HepG2 (cell line): Measurements from ENCODE around the gene CEMP1. TPM values are rescaled to one million over a fixed set of nuclear protein-coding genes. Genes with fewer than 3 reads are reported as not detected.

Experiments used
- BRD4 ChIP-seq: sonication (generic); formaldehyde crosslinking; IDR thresholded peaks from 2 replicates; pipeline ENCODE4 v1.4.0; 2020; ENCODE audit warnings: missing genetic modification reagents
- GABPB1 ChIP-seq: IDR thresholded peaks from 2 replicates; pipeline ENCODE4 v1.6.1; 2016; ENCODE audit warnings: mild to moderate bottlenecking, missing genetic modification reagents, moderate library complexity, missing compliant biosample characterization
- GATAD2A ChIP-seq: IDR thresholded peaks from 2 replicates; pipeline ENCODE4 v1.6.1; 2016
- HDAC1 ChIP-seq: sonication (generic); formaldehyde crosslinking; IDR thresholded peaks from 2 replicates; pipeline ENCODE4 v1.5.1; 2020; ENCODE audit warnings: mild to moderate bottlenecking, missing genetic modification reagents
- HOXA3 ChIP-seq: sonication (generic); formaldehyde crosslinking; IDR thresholded peaks from 2 replicates; pipeline ENCODE4 v1.5.0; 2020; ENCODE audit warnings: missing genetic modification reagents
- HOXA9 ChIP-seq: sonication (generic); formaldehyde crosslinking; IDR thresholded peaks from 2 replicates; pipeline ENCODE4 v1.8.1; 2022; ENCODE audit warnings: missing genetic modification reagents, mild to moderate bottlenecking, moderate library complexity, borderline replicate concordance
- ISX ChIP-seq: sonication (generic); formaldehyde crosslinking; conservative IDR thresholded peaks from 2 replicates; pipeline ENCODE4 v1.5.0; 2020; ENCODE audit warnings: missing genetic modification reagents
- MAX ChIP-seq: IDR thresholded peaks from 2 replicates; pipeline ENCODE4 v1.6.1; 2012; ENCODE audit warnings: inconsistent platforms
- MIXL1 ChIP-seq: IDR thresholded peaks from 2 replicates; pipeline ENCODE4 v1.6.1; 2016
- NCOA2 ChIP-seq: sonication (generic); formaldehyde crosslinking; IDR thresholded peaks from 2 replicates; pipeline ENCODE4 v1.8.0; 2022; ENCODE audit warnings: inconsistent platforms
- NCOA5 ChIP-seq: sonication (generic); formaldehyde crosslinking; IDR thresholded peaks from 2 replicates; pipeline ENCODE4 v1.4.0; 2020; ENCODE audit warnings: missing genetic modification reagents
- NKX3-1 ChIP-seq: sonication (generic); formaldehyde crosslinking; IDR thresholded peaks from 2 replicates; pipeline ENCODE4 v1.5.0; 2020; ENCODE audit warnings: missing genetic modification reagents
- NR3C1 ChIP-seq: sonication (generic); formaldehyde crosslinking; IDR thresholded peaks from 2 replicates; pipeline ENCODE4 v1.4.0; 2020; ENCODE audit warnings: missing genetic modification reagents
- POLR2A ChIP-seq, 2 experiments: IDR thresholded peaks; 2 replicates each; pipeline ENCODE4 v1.6.1; 2011; ENCODE audit warnings: low read depth in 2 of 2, low read length in 2 of 2, mild to moderate bottlenecking in 1 of 2, moderate library complexity in 1 of 2; ENCODE audit not compliant: insufficient read depth in 1 of 2
- POLR2G ChIP-seq: fragments of 200-400 bp; formaldehyde crosslinking; IDR thresholded peaks from 2 replicates; pipeline ENCODE4 v1.6.1; 2018; ENCODE audit warnings: mild to moderate bottlenecking, low read depth, low read length, moderate library complexity
- RBM39 ChIP-seq: fragments of 200-400 bp; formaldehyde crosslinking; IDR thresholded peaks from one replicate; pipeline ENCODE4 v1.6.1; 2018; ENCODE audit warnings: antibody characterized with exemption, mild to moderate bottlenecking, low read depth, low read length; ENCODE audit not compliant: poor library complexity, severe bottlenecking
- SKI ChIP-seq: fragments of 450-650 bp; IDR thresholded peaks from one replicate; pipeline ENCODE4 v1.6.1; 2018; ENCODE audit warnings: mild to moderate bottlenecking; ENCODE audit not compliant: partially characterized antibody
- TBL1XR1 ChIP-seq: fragments of 150-350 bp; IDR thresholded peaks from 2 replicates; pipeline ENCODE4 v1.6.1; 2014; ENCODE audit warnings: borderline replicate concordance, low read length; ENCODE audit not compliant: partially characterized antibody
- ZBTB38 ChIP-seq: sonication (generic); formaldehyde crosslinking; IDR thresholded peaks from 2 replicates; pipeline ENCODE4 v1.5.1; 2020; ENCODE audit warnings: mild to moderate bottlenecking, missing genetic modification reagents
- ZFP91 ChIP-seq: sonication (generic); formaldehyde crosslinking; IDR thresholded peaks from 2 replicates; pipeline ENCODE4 v1.9.0; 2022; ENCODE audit warnings: missing genetic modification reagents, mild to moderate bottlenecking, borderline replicate concordance
- ZNF160 ChIP-seq: sonication (generic); formaldehyde crosslinking; IDR thresholded peaks from 2 replicates; pipeline ENCODE4 v1.8.0; 2022; ENCODE audit warnings: mild to moderate bottlenecking, inconsistent platforms, missing genetic modification reagents
- ZNF331 ChIP-seq: sonication (generic); formaldehyde crosslinking; IDR thresholded peaks from 2 replicates; pipeline ENCODE4 v1.4.0; 2020; ENCODE audit warnings: missing genetic modification reagents
- ZNF879 ChIP-seq: sonication (generic); formaldehyde crosslinking; IDR thresholded peaks from 2 replicates; pipeline ENCODE4 v1.8.1; 2023; ENCODE audit warnings: missing genetic modification reagents
- ZSCAN31 ChIP-seq: sonication (generic); formaldehyde crosslinking; IDR thresholded peaks from 2 replicates; pipeline ENCODE4 v1.5.0; 2020; ENCODE audit warnings: low read depth, mild to moderate bottlenecking, missing genetic modification reagents
- polyA plus RNA-seq, 8 experiments: library from polyadenylated mRNA; depleted of rRNA in 3 of 8; stranded (reverse) in 7 of 8; unstranded in 1 of 8; fragments of >200 nt; fragmentation: Illumina TruSeq in 4 of 8; extraction: Trizol in 4 of 8; gene quantifications; 2 replicates each; pipeline versions ENCODE4 v1.2.1 to v1.2.3, GENCODE V29; 2011 to 2016; ENCODE audit warnings: low read depth in 4 of 8, missing spikeins in 1 of 8, mixed read lengths in 1 of 8; ENCODE audit not compliant: insufficient read depth in 1 of 8
- total RNA-seq, 5 experiments: library from RNA; depleted of rRNA; stranded (reverse); fragments of >200 nt; fragmentation: Illumina TruSeq; extraction: Trizol; gene quantifications; 2 replicates each; pipeline ENCODE4 v1.2.3, GENCODE V29; 2016; ENCODE audit warnings: low read depth in 1 of 5
- TF ChIP-seq, protein P1 (sequence below): sonication (generic); formaldehyde crosslinking; IDR thresholded peaks from 2 replicates; pipeline ENCODE4 v1.4.0; 2020; ENCODE audit warnings: missing genetic modification reagents
- TF ChIP-seq, protein P2 (sequence below): sonication (generic); formaldehyde crosslinking; IDR thresholded peaks from 2 replicates; pipeline ENCODE4 v1.4.0; 2020; ENCODE audit warnings: low read depth, mild to moderate bottlenecking, missing genetic modification reagents

Gene CEMP1
- total and polyA plus RNA-seq, 2 of the 13 experiments (the other 11 are each of a cell fraction or from before 2014, with no cell fraction given): not detected

GRCh38 chr16:2484898-2485508, 46.2 kb downstream of the CEMP1 start (continued):
- TF ChIP-seq ZSCAN31 (CRISPR knock-in tag): peak; percentile 75; the same call in 1 of the 2 replicates
- TF ChIP-seq, protein P1, sequence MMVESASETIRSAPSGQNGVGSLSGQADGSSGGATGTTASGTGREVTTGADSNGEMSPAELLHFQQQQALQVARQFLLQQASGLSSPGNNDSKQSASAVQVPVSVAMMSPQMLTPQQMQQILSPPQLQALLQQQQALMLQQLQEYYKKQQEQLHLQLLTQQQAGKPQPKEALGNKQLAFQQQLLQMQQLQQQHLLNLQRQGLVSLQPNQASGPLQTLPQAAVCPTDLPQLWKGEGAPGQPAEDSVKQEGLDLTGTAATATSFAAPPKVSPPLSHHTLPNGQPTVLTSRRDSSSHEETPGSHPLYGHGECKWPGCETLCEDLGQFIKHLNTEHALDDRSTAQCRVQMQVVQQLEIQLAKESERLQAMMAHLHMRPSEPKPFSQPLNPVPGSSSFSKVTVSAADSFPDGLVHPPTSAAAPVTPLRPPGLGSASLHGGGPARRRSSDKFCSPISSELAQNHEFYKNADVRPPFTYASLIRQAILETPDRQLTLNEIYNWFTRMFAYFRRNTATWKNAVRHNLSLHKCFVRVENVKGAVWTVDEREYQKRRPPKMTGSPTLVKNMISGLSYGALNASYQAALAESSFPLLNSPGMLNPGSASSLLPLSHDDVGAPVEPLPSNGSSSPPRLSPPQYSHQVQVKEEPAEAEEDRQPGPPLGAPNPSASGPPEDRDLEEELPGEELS (CRISPR knock-in tag): peak; percentile 89
- TF ChIP-seq ZFP91 (CRISPR knock-in tag): peak; percentile 55; the same call in 1 of the 2 replicates
- peak; percentile 59; the same call in 1 of the 2 replicates for TF ChIP-seq ZNF160 (CRISPR knock-in tag)
- peak; percentile 93 for TF ChIP-seq SKI
- TF ChIP-seq NCOA5 (CRISPR knock-in tag): no peak
- no peak for TF ChIP-seq ISX (CRISPR knock-in tag)
- TF ChIP-seq GATAD2A (CRISPR knock-in tag): peak; percentile 81
- TF ChIP-seq POLR2G: 0 out of 2 replicates have a peak, but pooled peaks have one; percentile 25
- TF ChIP-seq POLR2A (IDR thresholded peaks at IDR 0.05; ENCODE audit: insufficient read depth in 1 of 2, low read depth in 2 of 2, low read length in 2 of 2): 0 out of 4 replicates have a peak, but pooled peaks of 1 of the 2 experiments have one; percentile 14
- peak; percentile 59 for TF ChIP-seq MAX
- TF ChIP-seq HDAC1 (CRISPR knock-in tag): peak; percentile 96
- peak; percentile 36; the same call in 1 of the 2 replicates for TF ChIP-seq ZBTB38 (CRISPR knock-in tag)
- TF ChIP-seq, protein P2, sequence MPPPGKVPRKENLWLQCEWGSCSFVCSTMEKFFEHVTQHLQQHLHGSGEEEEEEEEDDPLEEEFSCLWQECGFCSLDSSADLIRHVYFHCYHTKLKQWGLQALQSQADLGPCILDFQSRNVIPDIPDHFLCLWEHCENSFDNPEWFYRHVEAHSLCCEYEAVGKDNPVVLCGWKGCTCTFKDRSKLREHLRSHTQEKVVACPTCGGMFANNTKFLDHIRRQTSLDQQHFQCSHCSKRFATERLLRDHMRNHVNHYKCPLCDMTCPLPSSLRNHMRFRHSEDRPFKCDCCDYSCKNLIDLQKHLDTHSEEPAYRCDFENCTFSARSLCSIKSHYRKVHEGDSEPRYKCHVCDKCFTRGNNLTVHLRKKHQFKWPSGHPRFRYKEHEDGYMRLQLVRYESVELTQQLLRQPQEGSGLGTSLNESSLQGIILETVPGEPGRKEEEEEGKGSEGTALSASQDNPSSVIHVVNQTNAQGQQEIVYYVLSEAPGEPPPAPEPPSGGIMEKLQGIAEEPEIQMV: 0 out of 2 replicates have a peak, but pooled peaks have one; percentile 38
- TF ChIP-seq RBM39: no peak
- TF ChIP-seq NR3C1: no peak
- TF ChIP-seq HOXA9: no peak
- no peak for TF ChIP-seq NKX3-1 (CRISPR knock-in tag)
- peak; percentile 38; the same call in 1 of the 2 replicates for TF ChIP-seq MIXL1 (CRISPR knock-in tag)
- TF ChIP-seq NCOA2 (CRISPR knock-in tag): peak; percentile 59
- 0 out of 2 replicates have a peak, but pooled peaks have one; percentile 48 for TF ChIP-seq ZNF879 (CRISPR knock-in tag)
- TF ChIP-seq TBL1XR1: peak; percentile 70
- TF ChIP-seq BRD4 (CRISPR knock-in tag): 0 out of 2 replicates have a peak, but pooled peaks have one; percentile 56
- peak; percentile 81 for TF ChIP-seq GABPB1 (CRISPR knock-in tag)
- peak; percentile 82 for TF ChIP-seq HOXA3 (CRISPR knock-in tag)
- peak; percentile 71; the same call in 1 of the 2 replicates for TF ChIP-seq ZNF331 (CRISPR knock-in tag)
